Endothelial cell of umbilical vein (primary cell): ENCODE data around the gene PCDH9. TPM values are rescaled to one million over a fixed set of nuclear protein-coding genes. Genes with fewer than 3 reads are reported as not detected.

Experiments
- BruUV-seq: library from RNA; stranded (reverse); fragments of 400-500 nt; replicated peaks from 2 replicates; lab custom pipeline; 2021; lab: Mats Ljungman, UMichigan
- CTCF ChIA-PET: fragments of 300-600, 350-600 bp; sonication (Branson Sonifier 250); formaldehyde crosslinking; loops from one replicate; lab custom pipeline; 2021; ENCODE audit warnings: antibody characterized with exemption, inconsistent platforms; lab: Charles Lee
- POLR2A ChIA-PET: fragments of 300-600, 350-600 bp; sonication (Branson Sonifier 250); formaldehyde crosslinking; loops from one replicate; lab custom pipeline; 2021; ENCODE audit warnings: antibody characterized with exemption, inconsistent platforms; lab: Charles Lee
- DNase-seq: peaks from one replicate; pipeline ENCODE4 v3.0.0-alpha.2; 2011; ENCODE audit warnings: low read depth, low spot score
- FAIRE-seq: peaks from 2 replicates; lab custom pipeline; 2011; peaks lifted over from hg19 to GRCh38; lab: Jason Lieb, UNC
- H2AFZ ChIP-seq: 2 replicates; pipeline ENCODE4 v1.6.0; 2012; ENCODE audit warnings: low read depth, low read length, control low read depth, inconsistent platforms
- H3K27ac ChIP-seq: 2 replicates; pipeline ENCODE4 v1.5.1; 2011; ENCODE audit warnings: low read depth, mild to moderate bottlenecking, control low read depth, low read length, moderate library complexity; ENCODE audit not compliant: insufficient read depth
- H3K27me3 ChIP-seq, 2 experiments: 2 replicates each; pipeline versions ENCODE4 v1.6.0 to v1.6.1; 2011; ENCODE audit warnings: low read length in 2 of 2, mixed read lengths in 1 of 2; ENCODE audit not compliant: control insufficient read depth in 2 of 2, insufficient read depth in 2 of 2
- H3K36me3 ChIP-seq, 2 experiments: 2 replicates in 1 of 2; 3 replicates in 1 of 2; pipeline ENCODE4 v1.5.1; 2011; ENCODE audit warnings: low read length in 2 of 2, mild to moderate bottlenecking in 1 of 2, moderate library complexity in 1 of 2; ENCODE audit not compliant: control insufficient read depth in 2 of 2, insufficient read depth in 2 of 2; ENCODE audit errors: extremely low read depth in 1 of 2
- H3K4me1 ChIP-seq: 3 replicates; pipeline ENCODE4 v1.5.1; 2011; ENCODE audit warnings: mild to moderate bottlenecking, low read length; ENCODE audit not compliant: control insufficient read depth, insufficient read depth; ENCODE audit errors: extremely low read depth
- H3K4me2 ChIP-seq: 2 replicates; pipeline ENCODE4 v1.6.1; 2011; ENCODE audit warnings: low read length, control low read depth, mixed read lengths; ENCODE audit not compliant: insufficient read depth
- H3K4me3 ChIP-seq, 3 experiments: fragments of 200-600 bp in 1 of 3; sonication (generic), shearing (Covaris generic) in 1 of 3; replicated peaks in 1 of 3; 2 replicates each; pipeline ENCODE4 v1.5.1; 2011 to 2016; ENCODE audit warnings: control low read depth in 3 of 3, low read length in 3 of 3, mild to moderate bottlenecking in 2 of 3, inconsistent platforms in 1 of 3, low read depth in 1 of 3, moderate library complexity in 1 of 3; ENCODE audit not compliant: insufficient read depth in 1 of 3
- H3K79me2 ChIP-seq: 2 replicates; pipeline ENCODE4 v1.6.0; 2012; ENCODE audit warnings: low read length, inconsistent platforms; ENCODE audit not compliant: control insufficient read depth, insufficient read depth
- H3K9ac ChIP-seq: replicated peaks from 2 replicates; pipeline ENCODE3; 2011; ENCODE audit warnings: low read length, control low read depth; ENCODE audit not compliant: insufficient read depth; ENCODE audit errors: extremely low read depth
- H3K9me1 ChIP-seq: replicated peaks from 3 replicates; pipeline ENCODE4 v1.6.0; 2011; ENCODE audit warnings: mild to moderate bottlenecking, low read length; ENCODE audit not compliant: control insufficient read depth, insufficient read depth; ENCODE audit errors: extremely low read depth
- H3K9me3 ChIP-seq: replicated peaks from 2 replicates; pipeline ENCODE4 v1.5.1; 2012; ENCODE audit warnings: low read length, inconsistent platforms; ENCODE audit not compliant: control insufficient read depth, insufficient read depth
- H4K20me1 ChIP-seq: replicated peaks from 2 replicates; pipeline ENCODE3; 2011; ENCODE audit warnings: mild to moderate bottlenecking, low read length; ENCODE audit not compliant: control insufficient read depth, insufficient read depth; ENCODE audit errors: extremely low read depth
- EZH2 ChIP-seq: IDR thresholded peaks from 2 replicates; pipeline ENCODE4 v1.6.1; 2012; ENCODE audit warnings: borderline replicate concordance, low read depth, mild to moderate bottlenecking, moderate library complexity, low read length, inconsistent platforms; ENCODE audit not compliant: severe bottlenecking
- FOS ChIP-seq: IDR thresholded peaks from 2 replicates; pipeline ENCODE4 v1.6.1; 2011; ENCODE audit warnings: mild to moderate bottlenecking, low read length, moderate library complexity, borderline replicate concordance; ENCODE audit not compliant: insufficient read depth
- GATA2 ChIP-seq: IDR thresholded peaks from 2 replicates; pipeline ENCODE4 v1.7.0; 2011; ENCODE audit warnings: low read depth, mild to moderate bottlenecking, moderate library complexity, mixed read lengths, low read length; ENCODE audit not compliant: insufficient read length, insufficient read depth
- JUN ChIP-seq: IDR thresholded peaks from 2 replicates; pipeline ENCODE4 v1.6.1; 2011; ENCODE audit warnings: borderline replicate concordance, low read depth; ENCODE audit not compliant: insufficient read length, insufficient read depth
- MYC ChIP-seq: IDR thresholded peaks from one replicate; pipeline ENCODE4 v1.6.1; 2011; ENCODE audit warnings: mild to moderate bottlenecking, low read depth, low read length
- POLR2A ChIP-seq: IDR thresholded peaks from 2 replicates; pipeline ENCODE4 v1.6.1; 2012; ENCODE audit warnings: low read depth, mild to moderate bottlenecking, control low read depth, low read length
- POLR2AphosphoS5 ChIP-seq: IDR thresholded peaks from 2 replicates; pipeline ENCODE4 v1.6.1; 2012; ENCODE audit warnings: low read depth, mild to moderate bottlenecking, control low read depth, low read length, moderate library complexity; ENCODE audit not compliant: insufficient read depth
- dilution Hi-C: fragments of 300-500 bp; cut with MboI; formaldehyde crosslinking; loops from one replicate; pipeline ENCODE4 v1.15.0; 2019; ENCODE audit warnings: low sequenced_read_pairs; ENCODE audit not compliant: extremely low pct_ligation_motif_present
- intact Hi-C: fragments of 100-400 bp; cut with micrococcal nuclease; formaldehyde crosslinking; loops from one replicate; pipeline ENCODE4 v1.10.0; 2022
- polyA plus RNA-seq, 4 experiments: library from polyadenylated mRNA; depleted of rRNA in 3 of 4; stranded (reverse) in 3 of 4; unstranded in 1 of 4; fragments of >200 nt; gene quantifications; 2 replicates each; pipeline versions ENCODE4 v1.2.1 to v1.2.3, GENCODE V29; 2011 to 2012; ENCODE audit warnings: missing spikeins in 1 of 4
- total RNA-seq: library from RNA; stranded (reverse); gene quantifications from 2 replicates; pipeline ENCODE4 v1.2.3, GENCODE V29; 2021
- TF ChIP-seq, protein P1 (sequence below), 2 donors: IDR thresholded peaks; 1 replicate in 1 of 2; 2 replicates in 1 of 2; pipeline ENCODE4 v1.5.1; 2011; ENCODE audit warnings: low read length in 2 of 2, mild to moderate bottlenecking in 2 of 2, moderate library complexity in 2 of 2, control low read depth in 1 of 2, inconsistent platforms in 1 of 2, low read depth in 1 of 2; ENCODE audit not compliant: insufficient read depth in 1 of 2; ENCODE audit errors: extremely low read depth in 1 of 2
- TF ChIP-seq, protein P2 (sequence below): IDR thresholded peaks from 2 replicates; pipeline ENCODE4 v1.6.1; 2011; ENCODE audit not compliant: insufficient read depth, insufficient read length

PCDH9 gene
- total and polyA plus RNA-seq, 2 donors (not counting 3 experiments of a cell fraction or from before 2014, with no cell fraction given) = 1.1 to 5.2 TPM

DNA sequence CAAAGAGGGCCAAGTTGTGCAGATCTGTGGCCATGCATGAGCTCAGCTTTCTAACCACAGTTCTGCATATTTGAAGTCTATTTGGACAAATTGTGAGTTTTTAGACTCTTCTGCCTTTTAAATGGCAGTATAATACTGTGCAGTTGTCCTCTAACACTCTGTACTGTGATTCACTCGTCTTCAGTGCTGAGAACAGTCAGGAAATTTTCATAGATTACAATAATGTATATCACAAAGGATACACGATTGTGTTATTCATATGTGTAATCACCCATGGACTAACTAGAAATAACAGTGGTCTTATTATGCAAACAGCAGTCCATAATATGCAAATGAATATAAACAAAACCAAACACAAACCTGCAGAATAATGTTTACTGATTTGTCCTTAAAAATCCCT, 259.1 kb downstream of the PCDH9 start:
- BruUV-seq = no TSS peak
- Histone ChIP-seq H2AFZ (no peak overlapping the region), H3K9me1 (peaks cover 2% of the 10 kb centered on the region), H3K36me3 (no peaks in the 10 kb centered on the region), H3K79me2 (no peaks in the 10 kb centered on the region), H3K9me3 (no peaks in the 10 kb centered on the region), H3K27ac (no peak overlapping the region), H3K4me3 (no peak overlapping the region), H4K20me1 (no peaks in the 10 kb centered on the region), H3K27me3 (no peaks in the 10 kb centered on the region), H3K4me2 (no peak overlapping the region), H3K4me1 (no peaks in the 10 kb centered on the region), H3K9ac (no peak overlapping the region)
- DNase-seq (no peak), FAIRE-seq (no peak)
- dilution Hi-C loops = no loop called here
- TF ChIP-seq POLR2A (no peak), POLR2AphosphoS5 (no peak), MYC (no peak), JUN (no peak), FOS (no peak), GATA2 (no peak), EZH2 (no peak)
- TF ChIP-seq, protein P1, sequence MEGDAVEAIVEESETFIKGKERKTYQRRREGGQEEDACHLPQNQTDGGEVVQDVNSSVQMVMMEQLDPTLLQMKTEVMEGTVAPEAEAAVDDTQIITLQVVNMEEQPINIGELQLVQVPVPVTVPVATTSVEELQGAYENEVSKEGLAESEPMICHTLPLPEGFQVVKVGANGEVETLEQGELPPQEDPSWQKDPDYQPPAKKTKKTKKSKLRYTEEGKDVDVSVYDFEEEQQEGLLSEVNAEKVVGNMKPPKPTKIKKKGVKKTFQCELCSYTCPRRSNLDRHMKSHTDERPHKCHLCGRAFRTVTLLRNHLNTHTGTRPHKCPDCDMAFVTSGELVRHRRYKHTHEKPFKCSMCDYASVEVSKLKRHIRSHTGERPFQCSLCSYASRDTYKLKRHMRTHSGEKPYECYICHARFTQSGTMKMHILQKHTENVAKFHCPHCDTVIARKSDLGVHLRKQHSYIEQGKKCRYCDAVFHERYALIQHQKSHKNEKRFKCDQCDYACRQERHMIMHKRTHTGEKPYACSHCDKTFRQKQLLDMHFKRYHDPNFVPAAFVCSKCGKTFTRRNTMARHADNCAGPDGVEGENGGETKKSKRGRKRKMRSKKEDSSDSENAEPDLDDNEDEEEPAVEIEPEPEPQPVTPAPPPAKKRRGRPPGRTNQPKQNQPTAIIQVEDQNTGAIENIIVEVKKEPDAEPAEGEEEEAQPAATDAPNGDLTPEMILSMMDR (IDR thresholded peaks at IDR 0.05; ENCODE audit: extremely low read depth in 1 of 2, insufficient read depth in 1 of 2, low read depth in 1 of 2, low read length in 2 of 2) = no peak
- TF ChIP-seq, protein P2, sequence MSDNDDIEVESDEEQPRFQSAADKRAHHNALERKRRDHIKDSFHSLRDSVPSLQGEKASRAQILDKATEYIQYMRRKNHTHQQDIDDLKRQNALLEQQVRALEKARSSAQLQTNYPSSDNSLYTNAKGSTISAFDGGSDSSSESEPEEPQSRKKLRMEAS = no peak
- intact Hi-C loops = no loop called here
- ChIA-PET POLR2A (no interaction called here), CTCF (no interaction called here)
